ENCODE results near the gene PTPN2. TPM values are rescaled to one million over a fixed set of nuclear protein-coding genes. Genes with fewer than 3 reads are reported as not detected.

The PTPN2 gene
- total RNA-seq, 1 experiment from 2014 or later = 55.0 TPM

GRCh38 chr18:12884406-12885323 is 628 bp upstream of the PTPN2 start:
- Mint-ChIP-seq H3K36me3 (ENCODE audit: insufficient read depth, unreplicated experiment) (peaks cover 35% of the 10 kb centered on the region), H3K27ac (ENCODE audit: unreplicated experiment) (peak overlapping the region; percentile 82), H3K27me3 (ENCODE audit: insufficient read depth, unreplicated experiment) (no peaks in the 10 kb centered on the region), H3K9me3 (ENCODE audit: unreplicated experiment) (no peaks in the 10 kb centered on the region), H3K4me3 (ENCODE audit: unreplicated experiment) (peak overlapping the region; percentile 73), H3K4me1 (ENCODE audit: low read depth, unreplicated experiment) (peaks cover 20% of the 10 kb centered on the region)
- intact Hi-C loops (cut with micrococcal nuclease; ENCODE audit: unreplicated experiment) = no loop called here
- Histone ChIP-seq H3K4me3 (ENCODE audit: low read depth, low read length) (peak overlapping the region; percentile 83), H3K4me1 (peaks cover 10% of the 10 kb centered on the region), H3K27me3 (replicated peaks; ENCODE audit: control insufficient read depth, insufficient read depth, low read length) (no peaks in the 10 kb centered on the region), H3K36me3 (ENCODE audit: control insufficient read depth, insufficient read depth, low read length) (no peaks in the 10 kb centered on the region), H3K9me3 (no peaks in the 10 kb centered on the region)
- no peak for TF ChIP-seq CTCF (IDR thresholded peaks at IDR 0.05; ENCODE audit: insufficient read depth in 1 of 2, low read depth in 1 of 2, low read length in 1 of 2, severe bottlenecking in 1 of 2, unreplicated experiment in 1 of 2)
- ChIA-PET POLR2A (interaction anchor here (1.2 to 2.1 kb wide), 6 partner anchors 22 to 182 kb away, joined by 4 to 70 read pairs (median 24); partner anchors contain the start of genes CEP192, CEP76 and PSMG2), CTCF (interaction anchor here (0.6 kb wide), 1 partner anchor 60 kb away, joined by 3 read pairs; no protein-coding TSS in a partner anchor)
- DNase-seq = no peak
- TSS peak; percentile 72 for BruUV-seq (replicated peaks)

GRCh38 chr18:12883372-12883683 is 709 bp downstream of the PTPN2 start:
- peaks cover 31% of the 10 kb centered on the region for H3K4me1 Mint-ChIP-seq (ENCODE audit: low read depth, unreplicated experiment)
- no peaks in the 10 kb centered on the region for H3K27me3 ChIP-seq (replicated peaks; ENCODE audit: control insufficient read depth, insufficient read depth, low read length)
- peak overlapping the region; percentile 73 for H3K4me3 Mint-ChIP-seq (ENCODE audit: unreplicated experiment)
- no peaks in the 10 kb centered on the region for H3K27me3 Mint-ChIP-seq (ENCODE audit: insufficient read depth, unreplicated experiment)
- peaks cover 23% of the 10 kb centered on the region for H3K4me1 ChIP-seq
- H3K27ac Mint-ChIP-seq (ENCODE audit: unreplicated experiment) = peak overlapping the region; percentile 82
- DNase-seq = no peak
- H3K9me3 ChIP-seq = no peaks in the 10 kb centered on the region
- POLR2A ChIA-PET = interaction anchor here (0.5 to 2.1 kb wide), 64 partner anchors 8 to 1242 kb away, joined by 3 to 70 read pairs (median 5); partner anchors contain the start of genes AFG3L2, CEP192, CEP76 and PSMG2
- TF ChIP-seq CTCF (IDR thresholded peaks at IDR 0.05; ENCODE audit: insufficient read depth in 1 of 2, low read depth in 1 of 2, low read length in 1 of 2, severe bottlenecking in 1 of 2, unreplicated experiment in 1 of 2) = no peak
- CTCF ChIA-PET = interaction anchor here (0.6 to 1.0 kb wide), 9 partner anchors 40 to 981 kb away, joined by 3 to 22 read pairs (median 3); partner anchors contain the start of genes AFG3L2, CEP76 and PSMG2
- no TSS peak for BruUV-seq (replicated peaks)
- no peaks in the 10 kb centered on the region for H3K9me3 Mint-ChIP-seq (ENCODE audit: unreplicated experiment)
- H3K4me3 ChIP-seq (ENCODE audit: low read depth, low read length) = peak overlapping the region; percentile 97
- intact Hi-C loops (cut with micrococcal nuclease; ENCODE audit: unreplicated experiment) = loop anchor here (2.0 kb wide), 1 partner anchor 107 kb away; no protein-coding TSS in a partner anchor
- peaks cover 35% of the 10 kb centered on the region for H3K36me3 Mint-ChIP-seq (ENCODE audit: insufficient read depth, unreplicated experiment)
- no peaks in the 10 kb centered on the region for H3K36me3 ChIP-seq (ENCODE audit: control insufficient read depth, insufficient read depth, low read length)
